UCSD-AML1 (cell line): ENCODE results near the gene KCNK15.
A peak's percentile ranks its signal among the peaks of the same experiment; 100 is the strongest.
"Not testable (repeated sequence)": the region's sequence is repeated elsewhere in the genome, so short reads cannot be mapped to it uniquely, and the experiment has no call there.

ENCODE experiments used
- DNase-seq: peaks from one replicate; lab custom pipeline; 2025; ENCODE audit not compliant: unreplicated experiment; lab: John Stamatoyannopoulos, UW

Gene KCNK15

DNA sequence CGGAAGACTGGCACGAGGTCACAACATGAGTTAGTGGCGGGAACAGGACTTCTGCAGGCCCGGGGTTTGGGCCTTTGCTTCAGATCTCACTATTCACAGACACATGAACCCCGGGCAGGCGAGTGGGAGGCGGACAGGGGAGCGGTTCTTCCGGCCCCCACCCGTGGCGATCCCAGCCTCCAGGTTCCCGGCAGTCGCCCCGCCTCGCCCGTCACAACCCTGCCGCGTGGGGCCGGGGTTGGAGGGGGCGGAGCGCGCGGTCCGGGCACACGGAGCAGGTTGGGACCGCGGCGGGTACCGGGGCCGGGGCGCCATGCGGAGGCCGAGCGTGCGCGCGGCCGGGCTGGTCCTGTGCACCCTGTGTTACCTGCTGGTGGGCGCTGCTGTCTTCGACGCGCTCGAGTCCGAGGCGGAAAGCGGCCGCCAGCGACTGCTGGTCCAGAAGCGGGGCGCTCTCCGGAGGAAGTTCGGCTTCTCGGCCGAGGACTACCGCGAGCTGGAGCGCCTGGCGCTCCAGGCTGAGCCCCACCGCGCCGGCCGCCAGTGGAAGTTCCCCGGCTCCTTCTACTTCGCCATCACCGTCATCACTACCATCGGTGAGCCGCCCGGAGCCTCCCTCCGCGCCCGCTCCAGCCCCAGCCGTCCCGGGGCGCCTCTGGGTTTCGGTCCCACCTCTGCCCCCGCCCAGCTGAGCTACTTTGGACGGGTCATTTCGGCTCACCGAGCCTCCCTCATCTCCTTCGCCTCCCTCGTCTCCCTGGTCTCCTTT lies at the start of gene KCNK15:
Gene KCNK15 (plus strand): TSS at position 268 of the 769 bp plus-strand sequence. CDS start 46 bp downstream, at position 314.
- DNase-seq = no peak

GRCh38 chr20:44696315-44696714 lies 49.4 kb upstream of the KCNK15 start:
- no peak for DNase-seq

DNA sequence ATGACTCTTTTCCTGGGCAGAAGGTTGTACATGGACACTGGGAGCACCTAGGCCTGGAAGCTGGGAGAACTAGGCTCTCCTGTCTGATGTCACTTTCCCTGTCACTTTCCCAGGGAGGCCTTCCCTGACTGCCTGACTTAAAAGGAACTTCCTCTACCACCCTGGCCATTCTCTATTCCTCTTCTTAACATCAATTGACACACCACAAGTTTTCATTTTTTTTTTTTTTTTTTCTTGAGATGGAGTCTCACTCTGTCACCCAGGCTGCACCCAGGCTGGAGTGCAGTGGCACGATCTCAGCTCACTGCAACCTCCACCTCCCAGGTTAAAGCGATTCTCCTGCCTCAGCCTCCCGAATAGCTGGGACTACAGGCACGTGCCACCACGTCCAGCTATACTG lies 48.6 kb upstream of the KCNK15 start:
- not testable (repeated sequence) for DNase-seq

GRCh38 chr20:44698351-44698750 lies 47.3 kb upstream of the KCNK15 start:
- no peak for DNase-seq

- no peak for DNase-seq
Observed at GRCh38 chr20:44700306-44700705, 45.4 kb upstream of the KCNK15 start.

DNA sequence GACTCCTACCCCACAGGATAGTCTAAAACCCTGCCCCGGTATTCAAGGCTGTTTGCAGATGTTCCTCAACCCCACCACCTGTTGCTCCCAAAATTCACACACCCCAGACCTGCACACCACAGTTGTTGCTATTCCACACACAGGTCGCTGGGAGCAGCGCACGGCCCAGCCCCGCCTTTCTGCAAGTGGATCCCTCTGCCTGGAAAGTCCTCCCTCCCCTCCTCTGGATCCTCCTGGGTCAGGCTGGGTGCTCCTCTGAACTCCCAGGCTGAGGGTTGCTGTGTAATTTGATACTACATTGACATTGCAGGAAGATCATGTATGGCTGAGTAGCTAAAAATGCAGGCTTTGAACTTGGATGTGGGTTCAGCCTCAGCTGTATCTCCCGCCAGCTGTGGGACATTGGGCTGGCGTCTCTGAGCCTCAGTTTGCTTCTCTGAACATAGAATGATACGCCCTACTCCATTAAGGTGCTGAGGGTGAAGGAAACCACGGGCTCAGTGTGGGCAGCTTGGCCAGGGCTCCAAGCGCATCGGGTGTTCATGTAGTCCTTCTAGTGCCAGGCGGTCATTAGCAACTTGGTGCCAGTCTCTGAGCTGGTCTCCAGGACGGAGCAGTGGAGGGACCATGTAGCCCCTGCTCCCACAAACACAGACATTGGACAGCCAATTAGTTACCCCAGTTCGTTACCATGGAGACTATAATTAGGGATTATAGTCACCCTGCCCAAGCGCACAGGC lies 44.4 kb upstream of the KCNK15 start:
- DNase-seq = no peak

DNA sequence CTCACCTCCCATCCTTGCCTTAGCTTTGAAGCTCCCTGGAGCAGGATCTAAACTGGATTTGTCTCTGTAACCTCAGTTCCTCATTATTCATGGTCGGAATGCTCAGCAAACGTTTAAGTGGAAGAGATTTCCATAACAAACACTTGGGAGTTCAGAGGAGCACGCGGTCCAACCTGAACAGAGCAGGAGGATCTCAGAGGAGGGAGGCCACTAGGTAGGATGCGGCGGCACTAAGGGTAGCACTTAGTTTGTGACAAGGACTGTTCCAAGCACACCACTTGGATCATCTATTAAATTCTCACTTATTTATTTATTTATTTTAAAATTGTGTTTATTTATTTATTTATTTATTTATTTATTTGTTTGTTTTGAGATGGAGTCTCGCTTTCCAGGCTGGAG lies 43.8 kb upstream of the KCNK15 start:
- no peak for DNase-seq

GRCh38 chr20:44702776-44703175 lies 42.9 kb upstream of the KCNK15 start:
- DNase-seq = peak; percentile 73

- DNase-seq = no peak
Observed at GRCh38 chr20:44703183-44703925, 42.3 kb upstream of the KCNK15 start.

DNA sequence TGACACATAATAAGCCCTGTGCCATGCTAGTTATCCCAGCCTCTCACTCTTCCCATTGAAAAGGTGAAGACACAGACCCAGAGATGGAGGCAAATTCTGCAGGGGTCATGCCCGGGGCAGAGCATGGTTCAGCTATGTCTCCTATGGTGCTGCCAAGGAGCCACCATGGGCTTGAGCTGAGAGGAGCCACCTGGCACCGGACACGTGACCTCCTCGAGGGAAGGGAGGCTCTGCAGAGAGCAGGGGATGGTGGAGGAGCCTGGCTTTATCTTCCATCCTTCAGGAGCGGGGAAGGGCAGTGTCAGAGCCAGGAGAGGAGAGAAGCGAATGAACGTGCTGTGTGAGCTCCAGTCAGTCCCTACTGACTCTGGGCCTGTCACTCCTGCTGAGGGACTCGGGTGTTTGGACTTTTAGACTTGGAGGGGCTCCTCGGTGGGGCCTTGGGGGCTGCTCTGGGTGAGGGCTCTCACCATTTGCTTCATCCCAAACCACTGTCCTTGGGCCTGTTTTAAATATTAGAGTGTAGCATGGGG lies 41.6 kb upstream of the KCNK15 start:
- DNase-seq = no peak

DNA sequence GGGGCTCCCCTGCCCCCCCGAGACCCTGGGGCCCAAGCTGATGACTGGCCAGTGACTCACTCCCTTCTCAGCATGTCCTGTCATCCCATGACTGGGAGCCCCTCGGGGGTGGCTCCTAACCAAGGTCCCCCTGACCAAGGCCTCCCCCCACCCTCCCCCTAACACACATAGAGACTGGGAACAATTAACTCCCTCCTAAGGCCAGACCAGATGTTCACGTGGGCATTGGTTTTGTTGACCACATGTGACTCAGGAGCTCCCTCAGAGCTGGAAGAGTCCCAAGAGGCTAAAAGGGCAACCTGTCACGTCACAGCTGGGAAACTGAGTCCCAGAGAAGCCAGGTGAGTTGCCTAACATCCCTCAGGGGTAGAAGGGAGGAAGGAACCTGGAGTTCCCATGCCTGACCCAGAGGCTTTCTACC lies 41.1 kb upstream of the KCNK15 start:
- no peak for DNase-seq

- no peak for DNase-seq
Observed at GRCh38 chr20:44705364-44706094, 40.1 kb upstream of the KCNK15 start.

DNA sequence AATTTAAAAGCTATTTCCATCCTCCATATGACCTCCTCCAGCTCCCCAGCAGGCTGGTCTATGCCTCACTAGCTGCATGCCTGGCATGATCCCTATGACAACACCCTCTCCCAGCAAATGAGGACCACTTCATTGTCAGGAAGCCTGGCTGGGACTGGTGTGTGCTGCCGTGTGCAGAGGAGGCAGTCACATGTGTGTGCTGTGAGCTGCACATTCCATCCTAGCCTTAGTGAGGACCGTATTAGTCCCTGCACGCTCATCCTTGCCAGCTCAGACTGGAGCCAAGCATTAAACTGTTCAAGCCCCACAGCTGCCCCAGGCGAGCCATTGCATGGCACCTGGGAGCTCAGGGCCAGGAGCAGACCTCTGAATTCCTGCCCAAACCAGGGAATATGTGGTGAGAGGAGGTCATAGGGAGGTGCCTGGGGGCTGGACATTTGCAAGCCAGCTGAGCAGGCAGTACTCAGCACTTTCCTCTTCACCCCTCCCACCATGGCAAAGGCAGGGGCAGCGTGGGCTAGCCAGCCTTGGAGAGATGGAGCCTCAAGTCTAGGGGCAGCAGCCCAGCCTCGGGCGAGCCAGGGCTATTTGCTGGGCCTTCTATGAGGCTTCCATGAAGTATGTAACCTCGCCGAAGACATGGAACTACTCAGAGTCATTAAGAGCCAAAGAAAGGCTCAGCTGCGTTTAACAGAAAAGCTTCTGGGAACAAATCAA lies 39.2 kb upstream of the KCNK15 start:
- no peak for DNase-seq

DNA sequence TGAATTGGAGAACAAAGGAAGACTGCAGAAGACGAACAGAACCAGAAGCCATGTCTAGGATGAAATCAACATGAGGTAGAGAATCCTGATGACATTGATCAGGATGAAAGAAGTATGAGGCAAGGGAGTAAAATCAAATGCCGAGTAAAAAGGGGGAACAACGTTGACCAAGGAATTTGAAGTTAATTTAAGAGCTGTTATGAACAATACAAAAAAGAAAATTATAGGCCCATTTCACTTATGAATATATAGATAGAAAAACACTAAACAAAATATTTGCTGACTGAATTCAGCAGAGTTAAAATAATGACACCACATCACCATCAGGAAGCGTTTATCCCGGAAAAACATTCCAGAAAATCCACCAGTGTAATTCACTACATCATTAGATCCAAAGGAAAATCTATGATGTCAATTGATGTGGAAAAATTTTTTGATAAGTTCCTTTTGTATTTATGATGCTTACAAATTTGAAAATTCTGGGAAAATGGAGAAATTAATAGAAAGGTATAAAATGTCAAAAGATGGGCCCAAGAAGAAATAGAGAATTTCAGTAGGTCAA lies 38.6 kb upstream of the KCNK15 start:
- DNase-seq = no peak

GRCh38 chr20:44709380-44709779 lies 36.3 kb upstream of the KCNK15 start:
- DNase-seq = no peak

- DNase-seq = no peak
Observed at GRCh38 chr20:44709797-44710196, 35.9 kb upstream of the KCNK15 start.

DNA sequence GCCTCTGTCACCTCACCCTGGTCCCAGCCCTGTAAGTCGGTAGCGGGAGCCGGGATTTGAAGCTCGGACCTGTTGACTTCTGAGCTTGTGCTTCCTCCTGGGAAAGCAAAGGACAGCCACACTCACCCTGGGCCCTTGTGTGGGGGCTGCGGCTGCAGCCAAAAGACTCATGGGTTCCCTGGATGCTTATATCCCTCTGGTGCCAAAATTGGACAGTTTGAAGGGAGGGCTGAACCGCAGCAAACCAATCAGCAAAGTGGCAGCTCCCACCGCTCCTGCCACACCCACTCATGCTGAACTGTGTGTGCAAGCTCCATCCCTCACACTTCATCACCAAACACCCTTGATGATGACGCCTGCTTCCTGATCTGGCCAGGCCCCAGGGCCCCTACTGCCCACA lies 34.4 kb upstream of the KCNK15 start:
- DNase-seq = no peak

DNA sequence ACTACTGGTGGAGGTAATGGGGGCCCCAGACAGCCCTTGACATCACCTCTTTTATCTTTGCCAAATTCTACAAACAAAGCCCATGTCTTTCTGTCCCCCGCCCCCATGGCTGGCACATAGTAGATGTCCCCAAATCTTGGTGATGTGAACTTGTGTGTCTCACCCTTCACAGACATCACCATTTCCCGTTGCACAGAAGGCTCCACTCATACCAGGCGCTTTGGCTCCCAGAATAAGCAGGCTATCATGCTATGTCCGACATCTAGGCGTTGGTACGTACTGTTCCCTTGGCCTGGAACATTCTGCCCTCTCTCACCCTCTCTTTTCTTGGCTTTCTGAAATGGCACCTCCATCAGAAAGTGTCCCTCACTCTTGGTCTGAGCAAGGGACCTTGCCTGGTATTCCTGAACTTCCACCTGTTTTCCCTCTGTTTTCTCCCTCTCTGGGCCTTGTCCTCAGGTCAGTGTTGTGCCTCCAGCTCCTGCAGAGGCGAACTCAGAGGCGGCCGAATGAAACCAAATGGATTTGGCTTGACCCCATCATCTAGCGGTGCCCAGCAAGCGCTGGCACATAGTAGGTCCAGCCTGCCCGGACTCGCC lies 31.5 kb upstream of the KCNK15 start:
- DNase-seq = no peak

GRCh38 chr20:44714701-44715498 lies 30.8 kb upstream of the KCNK15 start, which contains the start of gene CCN5:
TSS of gene CCN5 (plus strand) at chr20:44715369. CDS start at chr20:44715391, 22 bp downstream.
- peak; percentile 52 for DNase-seq
